GM12874 (cell line): ENCODE results near the gene EDNRA.

ENCODE experiments used
- CTCF ChIP-seq: IDR thresholded peaks from 2 replicates; pipeline ENCODE4 v1.5.1; 2011; ENCODE audit warnings: low read depth, mild to moderate bottlenecking, control low read depth, low read length, moderate library complexity; ENCODE audit not compliant: insufficient read depth

EDNRA gene

GRCh38 chr4:147566762-147567161, 85.9 kb downstream of the EDNRA start:
- TF ChIP-seq CTCF: no peak

- no peak for TF ChIP-seq CTCF
Observed at GRCh38 chr4:147567276-147567675, 86.4 kb downstream of the EDNRA start.

GRCh38 chr4:147570616-147571015, 89.7 kb downstream of the EDNRA start:
- no peak for TF ChIP-seq CTCF

GRCh38 chr4:147571036-147571770, 90.3 kb downstream of the EDNRA start:
- TF ChIP-seq CTCF: no peak

GRCh38 chr4:147576084-147576483, 95.2 kb downstream of the EDNRA start:
- TF ChIP-seq CTCF: no peak

- no peak for TF ChIP-seq CTCF
Observed at GRCh38 chr4:147578051-147578476, 97.2 kb downstream of the EDNRA start.

- no peak for TF ChIP-seq CTCF
Observed at GRCh38 chr4:147578593-147578992, 97.7 kb downstream of the EDNRA start.
